ENCODE data around the gene DRG2. TPM values are rescaled to one million over a fixed set of nuclear protein-coding genes. Genes with fewer than 3 reads are reported as not detected.

Gene DRG2
- total RNA-seq, 1 experiment from 2014 or later = 42.0 TPM

DNA sequence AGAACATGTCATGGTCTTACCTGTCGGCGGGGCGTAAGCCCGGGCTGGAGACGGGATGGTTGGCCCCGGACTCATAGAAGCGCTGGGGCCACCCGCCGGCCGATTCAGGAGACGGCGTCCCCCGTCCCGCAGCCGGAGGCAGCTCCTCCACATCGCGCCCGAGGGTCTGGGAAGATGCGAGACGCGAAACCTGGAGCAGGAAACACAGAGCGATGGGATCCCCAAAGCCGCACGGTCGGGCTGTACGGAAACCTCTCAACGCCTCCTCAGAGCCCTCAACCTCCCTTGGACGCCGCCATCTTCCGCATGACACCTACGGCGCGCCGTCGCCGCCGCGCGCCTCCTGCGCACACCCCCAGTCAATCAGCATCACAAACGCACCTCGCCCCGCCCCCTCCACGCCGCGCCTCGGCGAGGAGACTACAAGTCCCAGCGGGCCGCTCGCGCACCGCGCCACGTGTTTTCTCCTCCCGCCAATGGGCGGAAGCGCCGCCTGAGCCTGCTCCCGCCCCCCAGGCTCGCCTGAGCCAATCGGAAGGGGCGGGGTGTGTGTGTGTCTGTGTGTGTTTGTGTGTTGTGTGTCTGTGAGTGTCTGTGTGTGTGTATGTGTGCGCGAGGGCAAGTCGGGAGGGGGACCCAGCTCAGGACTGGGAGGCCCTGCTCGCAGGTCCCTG is 48.8 kb upstream of the DRG2 start, which contains the start of the genes ATPAF2 and GID4:
Gene ATPAF2 (minus strand): TSS at position 308 of the 674 bp plus-strand sequence. CDS start 155 bp downstream, at position 153.
Gene GID4 (plus strand): TSS at position 548 of the 674 bp plus-strand sequence. CDS start 57 bp downstream, at position 605.
- CTCF ChIA-PET = no interaction called here
- Histone ChIP-seq H3K27ac (ENCODE audit: low read length) (peak within 1 kb of the TSS; percentile 76), H3K4me1 (ENCODE audit: control insufficient read depth, insufficient read depth, low read length) (peaks cover 22% of the 10 kb centered on the region), H3K27me3 (ENCODE audit: control insufficient read depth, insufficient read depth, low read length) (no peaks in the 10 kb centered on the region), H3K4me3 (ENCODE audit: low read depth in 2 of 2, low read length in 2 of 2) (peak within 1 kb of the TSS; percentile 82 to 86), H3K9me3 (ENCODE audit: control insufficient read depth, insufficient read depth, low read depth, low read length) (no peaks in the 10 kb centered on the region), H3K36me3 (ENCODE audit: control insufficient read depth, insufficient read depth, low read length) (no peaks in the 10 kb centered on the region; the same call in 1 of the 2 replicates)
- DNase-seq (ENCODE audit: low read depth, low spot score) (peak; percentile 92), ATAC-seq (peak; percentile 96)
- POLR2A ChIA-PET = no interaction called here
- BruUV-seq (replicated peaks) = no TSS peak
- intact Hi-C loops (cut with micrococcal nuclease; ENCODE audit: unreplicated experiment) = loop anchor here (10.0 kb wide), 1 partner anchor 214 kb away; no protein-coding TSS in a partner anchor
- in situ Hi-C loops (cut with HindIII; ENCODE audit: low pct_unique_long_range_greater_than_20kb, low sequenced_read_pairs) = no loop called here
- TF ChIP-seq, protein P1, sequence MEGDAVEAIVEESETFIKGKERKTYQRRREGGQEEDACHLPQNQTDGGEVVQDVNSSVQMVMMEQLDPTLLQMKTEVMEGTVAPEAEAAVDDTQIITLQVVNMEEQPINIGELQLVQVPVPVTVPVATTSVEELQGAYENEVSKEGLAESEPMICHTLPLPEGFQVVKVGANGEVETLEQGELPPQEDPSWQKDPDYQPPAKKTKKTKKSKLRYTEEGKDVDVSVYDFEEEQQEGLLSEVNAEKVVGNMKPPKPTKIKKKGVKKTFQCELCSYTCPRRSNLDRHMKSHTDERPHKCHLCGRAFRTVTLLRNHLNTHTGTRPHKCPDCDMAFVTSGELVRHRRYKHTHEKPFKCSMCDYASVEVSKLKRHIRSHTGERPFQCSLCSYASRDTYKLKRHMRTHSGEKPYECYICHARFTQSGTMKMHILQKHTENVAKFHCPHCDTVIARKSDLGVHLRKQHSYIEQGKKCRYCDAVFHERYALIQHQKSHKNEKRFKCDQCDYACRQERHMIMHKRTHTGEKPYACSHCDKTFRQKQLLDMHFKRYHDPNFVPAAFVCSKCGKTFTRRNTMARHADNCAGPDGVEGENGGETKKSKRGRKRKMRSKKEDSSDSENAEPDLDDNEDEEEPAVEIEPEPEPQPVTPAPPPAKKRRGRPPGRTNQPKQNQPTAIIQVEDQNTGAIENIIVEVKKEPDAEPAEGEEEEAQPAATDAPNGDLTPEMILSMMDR (IDR thresholded peaks at IDR 0.05) = no peak
- no peak for TF ChIP-seq POLR2AphosphoS5 (IDR thresholded peaks at IDR 0.05; ENCODE audit: low read depth, low read length)
- TF ChIP-seq, protein P2, sequence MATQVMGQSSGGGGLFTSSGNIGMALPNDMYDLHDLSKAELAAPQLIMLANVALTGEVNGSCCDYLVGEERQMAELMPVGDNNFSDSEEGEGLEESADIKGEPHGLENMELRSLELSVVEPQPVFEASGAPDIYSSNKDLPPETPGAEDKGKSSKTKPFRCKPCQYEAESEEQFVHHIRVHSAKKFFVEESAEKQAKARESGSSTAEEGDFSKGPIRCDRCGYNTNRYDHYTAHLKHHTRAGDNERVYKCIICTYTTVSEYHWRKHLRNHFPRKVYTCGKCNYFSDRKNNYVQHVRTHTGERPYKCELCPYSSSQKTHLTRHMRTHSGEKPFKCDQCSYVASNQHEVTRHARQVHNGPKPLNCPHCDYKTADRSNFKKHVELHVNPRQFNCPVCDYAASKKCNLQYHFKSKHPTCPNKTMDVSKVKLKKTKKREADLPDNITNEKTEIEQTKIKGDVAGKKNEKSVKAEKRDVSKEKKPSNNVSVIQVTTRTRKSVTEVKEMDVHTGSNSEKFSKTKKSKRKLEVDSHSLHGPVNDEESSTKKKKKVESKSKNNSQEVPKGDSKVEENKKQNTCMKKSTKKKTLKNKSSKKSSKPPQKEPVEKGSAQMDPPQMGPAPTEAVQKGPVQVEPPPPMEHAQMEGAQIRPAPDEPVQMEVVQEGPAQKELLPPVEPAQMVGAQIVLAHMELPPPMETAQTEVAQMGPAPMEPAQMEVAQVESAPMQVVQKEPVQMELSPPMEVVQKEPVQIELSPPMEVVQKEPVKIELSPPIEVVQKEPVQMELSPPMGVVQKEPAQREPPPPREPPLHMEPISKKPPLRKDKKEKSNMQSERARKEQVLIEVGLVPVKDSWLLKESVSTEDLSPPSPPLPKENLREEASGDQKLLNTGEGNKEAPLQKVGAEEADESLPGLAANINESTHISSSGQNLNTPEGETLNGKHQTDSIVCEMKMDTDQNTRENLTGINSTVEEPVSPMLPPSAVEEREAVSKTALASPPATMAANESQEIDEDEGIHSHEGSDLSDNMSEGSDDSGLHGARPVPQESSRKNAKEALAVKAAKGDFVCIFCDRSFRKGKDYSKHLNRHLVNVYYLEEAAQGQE (IDR thresholded peaks at IDR 0.05; ENCODE audit: insufficient read depth in 1 of 2, low read depth in 2 of 2, low read length in 1 of 2) = no peak
- TF ChIP-seq SIN3A (IDR thresholded peaks at IDR 0.05; ENCODE audit: borderline replicate concordance, insufficient read depth, low read depth, low read length) = peak; percentile 83; the same call in 1 of the 2 replicates
- peak; percentile 60; the same call in 1 of the 2 replicates for TF ChIP-seq TCF7L2 (IDR thresholded peaks at IDR 0.05; ENCODE audit: low read depth, low read length)

GRCh38 chr17:18039535-18040260 is 48.0 kb upstream of the DRG2 start:
- ATAC-seq (peak; percentile 64), DNase-seq (ENCODE audit: low read depth, low spot score) (no peak)
- BruUV-seq (replicated peaks) = no TSS peak
- no peaks in the 10 kb centered on the region for H3K9me3 ChIP-seq (ENCODE audit: control insufficient read depth, insufficient read depth, low read depth, low read length)
- H3K27ac ChIP-seq (ENCODE audit: low read length) = peak overlapping the region; percentile 76
- no peaks in the 10 kb centered on the region; the same call in 1 of the 2 replicates for H3K36me3 ChIP-seq (ENCODE audit: control insufficient read depth, insufficient read depth, low read length)
- no peaks in the 10 kb centered on the region for H3K27me3 ChIP-seq (ENCODE audit: control insufficient read depth, insufficient read depth, low read length)
- H3K4me3 ChIP-seq (ENCODE audit: low read depth in 2 of 2, low read length in 2 of 2) = peak overlapping the region; percentile 82 to 86
- CTCF ChIA-PET = no interaction called here
- POLR2A ChIA-PET = no interaction called here
- TF ChIP-seq TCF7L2 (IDR thresholded peaks at IDR 0.05; ENCODE audit: low read depth, low read length) (no peak), SIN3A (IDR thresholded peaks at IDR 0.05; ENCODE audit: borderline replicate concordance, insufficient read depth, low read depth, low read length) (no peak), POLR2AphosphoS5 (IDR thresholded peaks at IDR 0.05; ENCODE audit: low read depth, low read length) (no peak)
- TF ChIP-seq, protein P1 (IDR thresholded peaks at IDR 0.05) = no peak
- TF ChIP-seq, protein P2 (IDR thresholded peaks at IDR 0.05; ENCODE audit: insufficient read depth in 1 of 2, low read depth in 2 of 2, low read length in 1 of 2) = no peak
- H3K4me1 ChIP-seq (ENCODE audit: control insufficient read depth, insufficient read depth, low read length) = peaks cover 22% of the 10 kb centered on the region
- in situ Hi-C loops (cut with HindIII; ENCODE audit: low pct_unique_long_range_greater_than_20kb, low sequenced_read_pairs) = no loop called here
- intact Hi-C loops (cut with micrococcal nuclease; ENCODE audit: unreplicated experiment) = loop anchor here (10.0 kb wide), 1 partner anchor 215 kb away; no protein-coding TSS in a partner anchor

All from Panc1 (cell line).